ENCODE results near the gene TCAP.
A peak's percentile ranks its signal among the peaks of the same experiment; 100 is the strongest.

Gene TCAP

GRCh38 chr17:39662551-39663339 is 2.4 kb upstream of the TCAP start:
- DNase-seq (ENCODE audit: low read depth): no peak
- H3K4me3 ChIP-seq (ENCODE audit: low read depth, low read length): no peak overlapping the region

GRCh38 chr17:39663340-39663687 is 1.8 kb upstream of the TCAP start:
- no peak overlapping the region for H3K4me3 ChIP-seq (ENCODE audit: low read depth, low read length)
- TF ChIP-seq POLR2A (IDR thresholded peaks at IDR 0.05; ENCODE audit: extremely low read depth, insufficient read length): no peak
- no peak for TF ChIP-seq MYC (IDR thresholded peaks at IDR 0.05; ENCODE audit: low read depth, low read length)
- no peak for TF ChIP-seq MAX (IDR thresholded peaks at IDR 0.05; ENCODE audit: low read depth, low read length)
- TF ChIP-seq CTCF (IDR thresholded peaks at IDR 0.05; ENCODE audit: low read depth, low read length): no peak
- DNase-seq (ENCODE audit: low read depth): no peak

More at GRCh38 chr17:39662551-39663339, 2.4 kb upstream of the TCAP start:
- TF ChIP-seq CTCF (IDR thresholded peaks at IDR 0.05; ENCODE audit: low read depth, low read length) (no peak), MAX (IDR thresholded peaks at IDR 0.05; ENCODE audit: low read depth, low read length) (no peak), POLR2A (IDR thresholded peaks at IDR 0.05; ENCODE audit: extremely low read depth, insufficient read length) (no peak), MYC (IDR thresholded peaks at IDR 0.05; ENCODE audit: low read depth, low read length) (no peak)

GRCh38 chr17:39663688-39664580 is 1.2 kb upstream of the TCAP start:
- DNase-seq (ENCODE audit: low read depth): no peak
- H3K4me3 ChIP-seq (ENCODE audit: low read depth, low read length): no peak overlapping the region
- TF ChIP-seq MAX (IDR thresholded peaks at IDR 0.05; ENCODE audit: low read depth, low read length) (no peak), MYC (IDR thresholded peaks at IDR 0.05; ENCODE audit: low read depth, low read length) (no peak), POLR2A (IDR thresholded peaks at IDR 0.05; ENCODE audit: extremely low read depth, insufficient read length) (no peak), CTCF (IDR thresholded peaks at IDR 0.05; ENCODE audit: low read depth, low read length) (no peak)

GRCh38 chr17:39665642-39666224 is 584 bp downstream of the TCAP start:
- peak; percentile 51 for DNase-seq (ENCODE audit: low read depth)
- H3K4me3 ChIP-seq (ENCODE audit: low read depth, low read length): no peak overlapping the region
- peak; percentile 5 for TF ChIP-seq CTCF (IDR thresholded peaks at IDR 0.05; ENCODE audit: low read depth, low read length)
- TF ChIP-seq POLR2A (IDR thresholded peaks at IDR 0.05; ENCODE audit: extremely low read depth, insufficient read length): no peak
- TF ChIP-seq MYC (IDR thresholded peaks at IDR 0.05; ENCODE audit: low read depth, low read length): no peak
- no peak for TF ChIP-seq MAX (IDR thresholded peaks at IDR 0.05; ENCODE audit: low read depth, low read length)

GRCh38 chr17:39666231-39666600 is 1.1 kb downstream of the TCAP start:
- no peak for DNase-seq (ENCODE audit: low read depth)
- TF ChIP-seq POLR2A (IDR thresholded peaks at IDR 0.05; ENCODE audit: extremely low read depth, insufficient read length): no peak
- TF ChIP-seq CTCF (IDR thresholded peaks at IDR 0.05; ENCODE audit: low read depth, low read length): no peak
- TF ChIP-seq MAX (IDR thresholded peaks at IDR 0.05; ENCODE audit: low read depth, low read length): no peak
- TF ChIP-seq MYC (IDR thresholded peaks at IDR 0.05; ENCODE audit: low read depth, low read length): no peak
- H3K4me3 ChIP-seq (ENCODE audit: low read depth, low read length): no peak overlapping the region

Measured in NB4 (cell line).